ENCODE data around the gene CLCN4. TPM values are rescaled to one million over a fixed set of nuclear protein-coding genes. Genes with fewer than 3 reads are reported as not detected.

Gene CLCN4
- total RNA-seq, 4 donors from 2014 or later: 72.5 to 307 (median 84.4) TPM

GRCh38 chrX:10138726-10139125 lies 18.0 kb upstream of the CLCN4 start:
- TF ChIP-seq POLR2A (IDR thresholded peaks at IDR 0.05) (no peak), CTCF (IDR thresholded peaks at IDR 0.05 in 4 of 5, conservative IDR thresholded peaks at IDR 0.05 in 1 of 5) (no peak)
- DNase-seq (no peak), ATAC-seq (no peak)
- H3K36me3 ChIP-seq: peaks cover 0 to 3% of the 10 kb centered on the region in 2 donors
- no peaks in the 10 kb centered on the region for H3K4me1 ChIP-seq
- intact Hi-C loops (cut with DNase I; ENCODE audit: low total_unique reads) (no loop called here), in situ Hi-C loops (cut with MboI; ENCODE audit: low sequenced_read_pairs in 4 of 4) (no loop called here)
- H3K27me3 ChIP-seq: no peaks in the 10 kb centered on the region
- H3K27ac ChIP-seq: no peak overlapping the region
- H3K9me3 ChIP-seq: no peaks in the 10 kb centered on the region
- H3K4me3 ChIP-seq: no peak overlapping the region

- in situ Hi-C loops (cut with MboI; ENCODE audit: low sequenced_read_pairs in 4 of 4) (no loop called here), intact Hi-C loops (cut with DNase I; ENCODE audit: low total_unique reads) (no loop called here)
- no peaks in the 10 kb centered on the region for H3K27me3 ChIP-seq
- DNase-seq: no peak
- no peaks in the 10 kb centered on the region for H3K4me1 ChIP-seq
- no peak overlapping the region for H3K27ac ChIP-seq
- no peaks in the 10 kb centered on the region for H3K9me3 ChIP-seq
- no peak for TF ChIP-seq POLR2A (IDR thresholded peaks at IDR 0.05)
- TF ChIP-seq CTCF (IDR thresholded peaks at IDR 0.05 in 4 of 5, conservative IDR thresholded peaks at IDR 0.05 in 1 of 5): no peak
- peaks cover 0 to 3% of the 10 kb centered on the region in 2 donors for H3K36me3 ChIP-seq
- no peak overlapping the region for H3K4me3 ChIP-seq
- no peak for ATAC-seq
Measured at GRCh38 chrX:10140264-10140663, 16.5 kb upstream of the CLCN4 start.

GRCh38 chrX:10142041-10142599 lies 14.7 kb upstream of the CLCN4 start:
- Histone ChIP-seq H3K4me1 (no peaks in the 10 kb centered on the region), H3K9me3 (no peaks in the 10 kb centered on the region), H3K27ac (no peak overlapping the region), H3K4me3 (no peak overlapping the region), H3K27me3 (no peaks in the 10 kb centered on the region), H3K36me3 (peaks cover 0 to 3% of the 10 kb centered on the region in 2 donors)
- intact Hi-C loops (cut with DNase I; ENCODE audit: low total_unique reads): no loop called here
- ATAC-seq (no peak), DNase-seq (no peak)
- in situ Hi-C loops (cut with MboI; ENCODE audit: low sequenced_read_pairs in 4 of 4): no loop called here
- no peak for TF ChIP-seq POLR2A (IDR thresholded peaks at IDR 0.05)
- TF ChIP-seq CTCF (IDR thresholded peaks at IDR 0.05 in 4 of 5, conservative IDR thresholded peaks at IDR 0.05 in 1 of 5): no peak

DNA sequence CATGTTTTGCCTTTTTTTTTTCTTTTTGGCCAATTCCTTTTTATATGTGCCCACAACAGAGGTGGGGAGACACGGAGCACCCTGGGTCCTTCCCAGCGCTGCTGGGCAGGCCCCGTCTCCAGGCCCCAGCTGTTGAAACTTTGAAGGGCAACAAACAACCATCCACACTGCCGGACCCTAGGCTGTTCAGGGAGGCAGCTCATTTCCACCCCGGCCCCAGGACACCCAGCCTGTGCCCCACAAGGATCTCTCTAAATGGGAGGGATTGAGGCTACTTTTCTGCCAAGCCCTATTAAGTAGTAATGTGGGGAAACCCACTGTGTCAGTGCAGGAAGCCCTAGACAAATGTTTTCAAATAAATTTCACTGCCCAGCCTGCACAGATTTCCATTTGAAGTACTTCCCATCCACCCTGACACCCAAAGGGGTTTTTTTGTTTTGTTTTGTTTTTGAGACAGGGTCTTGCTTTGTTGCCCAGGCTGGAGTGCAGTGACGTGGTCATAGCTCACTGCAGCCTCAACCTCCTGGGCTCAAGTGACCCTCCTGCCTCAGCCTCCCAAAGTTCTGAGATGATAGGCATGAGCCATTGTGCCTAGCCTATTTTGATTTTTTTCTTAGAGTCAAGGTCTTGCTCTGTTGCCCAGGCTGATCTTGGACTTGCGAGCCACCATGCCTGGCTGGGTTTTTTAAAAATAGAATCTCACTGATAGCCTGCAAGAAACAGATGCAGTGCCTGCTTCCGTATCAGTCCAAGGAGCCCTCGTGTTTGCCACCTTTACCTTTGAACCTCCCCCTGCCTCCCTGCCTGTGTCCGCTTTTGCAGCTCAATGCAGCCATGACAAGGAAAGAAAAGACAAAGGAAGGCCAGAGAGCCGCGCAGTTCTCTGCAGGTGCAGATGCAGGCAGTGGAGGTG lies 13.4 kb upstream of the CLCN4 start:
- H3K27ac ChIP-seq: no peak overlapping the region
- no peak for ATAC-seq
- in situ Hi-C loops (cut with MboI; ENCODE audit: low sequenced_read_pairs in 4 of 4) (no loop called here), intact Hi-C loops (cut with DNase I; ENCODE audit: low total_unique reads) (no loop called here)
- H3K27me3 ChIP-seq: no peaks in the 10 kb centered on the region
- H3K36me3 ChIP-seq: peaks cover 0 to 3% of the 10 kb centered on the region in 2 donors
- H3K9me3 ChIP-seq: no peaks in the 10 kb centered on the region
- H3K4me1 ChIP-seq: no peaks in the 10 kb centered on the region
- DNase-seq: no peak
- no peak for TF ChIP-seq POLR2A (IDR thresholded peaks at IDR 0.05)
- no peak for TF ChIP-seq CTCF (IDR thresholded peaks at IDR 0.05 in 4 of 5, conservative IDR thresholded peaks at IDR 0.05 in 1 of 5)
- H3K4me3 ChIP-seq: no peak overlapping the region
